Spleen (tissue), 7 donors: Measurements from ENCODE around the gene POU2F1.

Experiments used
- POLR2A ChIP-seq, 3 donors: fragments of 450-650 bp; IDR thresholded peaks; one replicate each; pipeline ENCODE4 v1.5.1; 2017; ENCODE audit warnings: antibody characterized with exemption in 3 of 3, mild to moderate bottlenecking in 1 of 3
- POLR2AphosphoS5 ChIP-seq, 3 donors: sonication (generic); formaldehyde crosslinking; IDR thresholded peaks; one replicate each; pipeline ENCODE4 v1.5.1; 2017; ENCODE audit warnings: antibody characterized with exemption in 3 of 3
- TF ChIP-seq, protein P1 (sequence below), 11 experiments: fragments of 200-600 bp in 7 of 11; fragments of 450-650 bp in 4 of 11; sonication (generic) in 4 of 11; IDR thresholded peaks in 8 of 11; conservative IDR thresholded peaks in 3 of 11; 1 replicate in 7 of 11; 2 replicates in 4 of 11; pipeline versions ENCODE4 v1.4.0 to v1.8.0; 2016 to 2021; ENCODE audit warnings: antibody characterized with exemption in 11 of 11, inconsistent platforms in 4 of 11, mild to moderate bottlenecking in 1 of 11
- donor health status: DM: no; HTN: no; CAD: no; lungs with moderate emphysema.
- donor health status: DM: no; HTN: no; CAD: no.
- donor health status: DM: no; HTN: no; CAD: no.

DNA sequence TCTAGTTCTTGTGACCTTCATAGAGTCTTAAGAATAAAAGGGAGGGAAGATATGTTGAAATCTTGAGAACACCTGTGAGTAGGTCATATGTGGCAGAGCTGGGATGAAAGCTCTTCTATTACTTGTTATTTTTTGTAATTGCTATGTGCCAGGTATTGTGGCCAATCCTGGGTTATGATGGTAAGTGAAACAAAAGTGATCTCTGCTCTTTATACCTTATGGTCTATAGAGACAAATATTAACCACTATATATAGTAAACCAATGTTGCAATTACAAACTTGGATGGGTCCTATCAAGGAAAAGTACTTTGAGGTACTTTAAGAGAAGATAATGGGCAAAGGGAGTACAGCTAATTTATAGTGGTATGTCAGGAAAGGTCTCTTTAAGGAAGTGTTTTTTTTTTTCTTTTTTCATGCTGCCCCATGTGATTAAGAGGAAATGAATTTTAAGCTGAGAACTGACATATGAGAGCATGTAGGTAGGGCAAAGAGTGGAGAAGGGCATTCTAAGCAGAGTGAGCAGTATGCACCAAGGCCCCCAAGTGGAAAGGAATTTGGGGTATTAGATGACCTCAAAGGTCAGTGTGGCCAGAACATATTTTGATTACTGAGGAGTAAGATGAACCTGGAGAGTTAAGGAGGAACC is 43.3 kb downstream of the POU2F1 start:
- TF ChIP-seq, protein P1, sequence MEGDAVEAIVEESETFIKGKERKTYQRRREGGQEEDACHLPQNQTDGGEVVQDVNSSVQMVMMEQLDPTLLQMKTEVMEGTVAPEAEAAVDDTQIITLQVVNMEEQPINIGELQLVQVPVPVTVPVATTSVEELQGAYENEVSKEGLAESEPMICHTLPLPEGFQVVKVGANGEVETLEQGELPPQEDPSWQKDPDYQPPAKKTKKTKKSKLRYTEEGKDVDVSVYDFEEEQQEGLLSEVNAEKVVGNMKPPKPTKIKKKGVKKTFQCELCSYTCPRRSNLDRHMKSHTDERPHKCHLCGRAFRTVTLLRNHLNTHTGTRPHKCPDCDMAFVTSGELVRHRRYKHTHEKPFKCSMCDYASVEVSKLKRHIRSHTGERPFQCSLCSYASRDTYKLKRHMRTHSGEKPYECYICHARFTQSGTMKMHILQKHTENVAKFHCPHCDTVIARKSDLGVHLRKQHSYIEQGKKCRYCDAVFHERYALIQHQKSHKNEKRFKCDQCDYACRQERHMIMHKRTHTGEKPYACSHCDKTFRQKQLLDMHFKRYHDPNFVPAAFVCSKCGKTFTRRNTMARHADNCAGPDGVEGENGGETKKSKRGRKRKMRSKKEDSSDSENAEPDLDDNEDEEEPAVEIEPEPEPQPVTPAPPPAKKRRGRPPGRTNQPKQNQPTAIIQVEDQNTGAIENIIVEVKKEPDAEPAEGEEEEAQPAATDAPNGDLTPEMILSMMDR (IDR thresholded peaks at IDR 0.05 in 8 of 11, conservative IDR thresholded peaks at IDR 0.05 in 3 of 11), result no peak
- TF ChIP-seq POLR2AphosphoS5 (IDR thresholded peaks at IDR 0.05) (no peak), POLR2A (IDR thresholded peaks at IDR 0.05) (no peak)
